Panc1 (cell line): ENCODE measurements around the gene CHTF18. TPM values are rescaled to one million over a fixed set of nuclear protein-coding genes. Genes with fewer than 3 reads are reported as not detected.
A peak's percentile ranks its signal among the peaks of the same experiment; 100 is the strongest.

Experiments
- ATAC-seq: fragments of 200-7000 bp; cut with Tn5 transposase; 2 replicates; pipeline ENCODE4 v1.9.1; 2020; ENCODE audit warnings: mild to moderate bottlenecking, moderate library complexity
- BruUV-seq: library from RNA; stranded (reverse); fragments of 400-500 nt; replicated peaks from 2 replicates; lab custom pipeline; 2021; lab: Mats Ljungman, UMichigan
- CTCF ChIA-PET: fragments of 300-600 bp; sonication (Branson Sonifier 250); formaldehyde crosslinking; loops from one replicate; lab custom pipeline; 2022; ENCODE audit warnings: antibody characterized with exemption; lab: Charles Lee
- POLR2A ChIA-PET: fragments of 300-600 bp; sonication (Branson Sonifier 250); formaldehyde crosslinking; loops from one replicate; lab custom pipeline; 2022; ENCODE audit warnings: antibody characterized with exemption; lab: Charles Lee
- DNase-seq: peaks from one replicate; pipeline ENCODE4 v3.0.0-alpha.2; 2010; ENCODE audit warnings: low read depth, low spot score
- H3K27ac ChIP-seq: 2 replicates; pipeline ENCODE4 v1.5.1; 2011; ENCODE audit warnings: mild to moderate bottlenecking, low read length, inconsistent platforms
- H3K27me3 ChIP-seq: fragments of 200-500 bp; sonication (Bioruptor generic); 2 replicates; pipeline ENCODE4 v1.6.0; 2014; ENCODE audit warnings: low read length, inconsistent platforms; ENCODE audit not compliant: control insufficient read depth, insufficient read depth
- H3K36me3 ChIP-seq: fragments of 200-500 bp; sonication (Bioruptor generic); 2 replicates; pipeline ENCODE4 v1.5.1; 2014; ENCODE audit warnings: inconsistent platforms, mild to moderate bottlenecking, low read length, moderate library complexity; ENCODE audit not compliant: control insufficient read depth, insufficient read depth
- H3K4me1 ChIP-seq: 2 replicates; pipeline ENCODE4 v1.5.1; 2011; ENCODE audit warnings: inconsistent platforms, mild to moderate bottlenecking, low read length, moderate library complexity; ENCODE audit not compliant: control insufficient read depth, insufficient read depth
- H3K4me3 ChIP-seq, 2 experiments: 2 replicates each; pipeline ENCODE4 v1.5.1; 2011 to 2012; ENCODE audit warnings: low read depth in 2 of 2, low read length in 2 of 2, mild to moderate bottlenecking in 2 of 2, inconsistent platforms in 1 of 2, moderate library complexity in 1 of 2
- H3K9me3 ChIP-seq: fragments of 200-500 bp; sonication (Bioruptor generic); 2 replicates; pipeline ENCODE4 v1.5.1; 2014; ENCODE audit warnings: low read depth, mild to moderate bottlenecking, inconsistent platforms, low read length, moderate library complexity; ENCODE audit not compliant: control insufficient read depth, insufficient read depth
- POLR2AphosphoS5 ChIP-seq: IDR thresholded peaks from 2 replicates; pipeline ENCODE4 v1.6.1; 2012; ENCODE audit warnings: mild to moderate bottlenecking, low read depth, low read length, moderate library complexity
- SIN3A ChIP-seq: IDR thresholded peaks from 2 replicates; pipeline ENCODE4 v1.6.1; 2012; ENCODE audit warnings: low read depth, mild to moderate bottlenecking, low read length, moderate library complexity, borderline replicate concordance; ENCODE audit not compliant: insufficient read depth
- TCF7L2 ChIP-seq: IDR thresholded peaks from 2 replicates; pipeline ENCODE4 v1.6.1; 2011; ENCODE audit warnings: mild to moderate bottlenecking, low read depth, low read length, inconsistent platforms
- in situ Hi-C: cut with HindIII; loops from 2 replicates; pipeline ENCODE4 v1.10.0; 2016; ENCODE audit warnings: low sequenced_read_pairs, low pct_unique_long_range_greater_than_20kb
- intact Hi-C: fragments of 100-400 bp; cut with micrococcal nuclease; formaldehyde crosslinking; loops from one replicate; pipeline ENCODE4 v1.10.0; 2022; ENCODE audit not compliant: unreplicated experiment
- total RNA-seq: library from RNA; stranded (reverse); gene quantifications from one replicate; pipeline ENCODE4 v1.2.1, GENCODE V29; 2021; ENCODE audit not compliant: unreplicated experiment
- TF ChIP-seq, protein P1 (sequence below), 2 experiments: IDR thresholded peaks; 2 replicates each; pipeline ENCODE4 v1.6.1; 2011 to 2012; ENCODE audit warnings: low read depth in 2 of 2, control low read depth in 1 of 2, low read length in 1 of 2, mild to moderate bottlenecking in 1 of 2, moderate library complexity in 1 of 2; ENCODE audit not compliant: insufficient read depth in 1 of 2
- TF ChIP-seq, protein P2 (sequence below): fragments of 450-650 bp; IDR thresholded peaks from 2 replicates; pipeline ENCODE4 v1.5.1; 2017; ENCODE audit warnings: mild to moderate bottlenecking

Gene CHTF18
- total RNA-seq, 1 experiment from 2014 or later: 118 TPM

DNA sequence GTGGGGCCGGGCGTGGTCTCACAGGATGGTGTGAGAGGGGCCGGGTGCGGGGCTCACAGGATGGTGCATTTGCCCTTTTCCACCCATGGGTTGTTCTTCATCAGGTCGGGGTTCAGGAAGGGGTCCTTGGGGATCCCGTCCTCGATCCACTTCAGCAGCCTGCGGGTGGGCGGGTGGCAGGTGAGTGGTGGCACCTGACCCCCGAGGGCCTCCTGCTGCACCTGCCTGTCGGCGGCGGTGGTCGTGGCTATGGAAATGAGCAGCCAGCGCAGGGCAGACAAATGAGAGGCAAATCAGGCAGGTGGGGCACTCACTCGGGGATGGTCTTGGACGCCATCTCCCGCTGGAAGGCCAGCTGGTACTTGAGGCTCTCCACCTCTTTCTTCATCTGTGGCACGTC lies 10.2 kb downstream of the CHTF18 start:
- POLR2A ChIA-PET: no interaction called here

GRCh38 chr16:799111-799947 lies 10.9 kb downstream of the CHTF18 start:
- CTCF ChIA-PET: no interaction called here
- POLR2A ChIA-PET: no interaction called here
- no peak overlapping the region for H3K4me3 ChIP-seq
- H3K27me3 ChIP-seq: no peaks in the 10 kb centered on the region
- intact Hi-C loops (no loop called here), in situ Hi-C loops (no loop called here)
- ATAC-seq (peak; percentile 16), DNase-seq (no peak)
- TF ChIP-seq TCF7L2 (no peak), POLR2AphosphoS5 (peak; percentile 20; the same call in 1 of the 2 replicates)
- TF ChIP-seq, protein P1, sequence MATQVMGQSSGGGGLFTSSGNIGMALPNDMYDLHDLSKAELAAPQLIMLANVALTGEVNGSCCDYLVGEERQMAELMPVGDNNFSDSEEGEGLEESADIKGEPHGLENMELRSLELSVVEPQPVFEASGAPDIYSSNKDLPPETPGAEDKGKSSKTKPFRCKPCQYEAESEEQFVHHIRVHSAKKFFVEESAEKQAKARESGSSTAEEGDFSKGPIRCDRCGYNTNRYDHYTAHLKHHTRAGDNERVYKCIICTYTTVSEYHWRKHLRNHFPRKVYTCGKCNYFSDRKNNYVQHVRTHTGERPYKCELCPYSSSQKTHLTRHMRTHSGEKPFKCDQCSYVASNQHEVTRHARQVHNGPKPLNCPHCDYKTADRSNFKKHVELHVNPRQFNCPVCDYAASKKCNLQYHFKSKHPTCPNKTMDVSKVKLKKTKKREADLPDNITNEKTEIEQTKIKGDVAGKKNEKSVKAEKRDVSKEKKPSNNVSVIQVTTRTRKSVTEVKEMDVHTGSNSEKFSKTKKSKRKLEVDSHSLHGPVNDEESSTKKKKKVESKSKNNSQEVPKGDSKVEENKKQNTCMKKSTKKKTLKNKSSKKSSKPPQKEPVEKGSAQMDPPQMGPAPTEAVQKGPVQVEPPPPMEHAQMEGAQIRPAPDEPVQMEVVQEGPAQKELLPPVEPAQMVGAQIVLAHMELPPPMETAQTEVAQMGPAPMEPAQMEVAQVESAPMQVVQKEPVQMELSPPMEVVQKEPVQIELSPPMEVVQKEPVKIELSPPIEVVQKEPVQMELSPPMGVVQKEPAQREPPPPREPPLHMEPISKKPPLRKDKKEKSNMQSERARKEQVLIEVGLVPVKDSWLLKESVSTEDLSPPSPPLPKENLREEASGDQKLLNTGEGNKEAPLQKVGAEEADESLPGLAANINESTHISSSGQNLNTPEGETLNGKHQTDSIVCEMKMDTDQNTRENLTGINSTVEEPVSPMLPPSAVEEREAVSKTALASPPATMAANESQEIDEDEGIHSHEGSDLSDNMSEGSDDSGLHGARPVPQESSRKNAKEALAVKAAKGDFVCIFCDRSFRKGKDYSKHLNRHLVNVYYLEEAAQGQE (IDR thresholded peaks at IDR 0.05; ENCODE audit: insufficient read depth in 1 of 2, low read depth in 2 of 2, low read length in 1 of 2): no peak
- TF ChIP-seq, protein P2, sequence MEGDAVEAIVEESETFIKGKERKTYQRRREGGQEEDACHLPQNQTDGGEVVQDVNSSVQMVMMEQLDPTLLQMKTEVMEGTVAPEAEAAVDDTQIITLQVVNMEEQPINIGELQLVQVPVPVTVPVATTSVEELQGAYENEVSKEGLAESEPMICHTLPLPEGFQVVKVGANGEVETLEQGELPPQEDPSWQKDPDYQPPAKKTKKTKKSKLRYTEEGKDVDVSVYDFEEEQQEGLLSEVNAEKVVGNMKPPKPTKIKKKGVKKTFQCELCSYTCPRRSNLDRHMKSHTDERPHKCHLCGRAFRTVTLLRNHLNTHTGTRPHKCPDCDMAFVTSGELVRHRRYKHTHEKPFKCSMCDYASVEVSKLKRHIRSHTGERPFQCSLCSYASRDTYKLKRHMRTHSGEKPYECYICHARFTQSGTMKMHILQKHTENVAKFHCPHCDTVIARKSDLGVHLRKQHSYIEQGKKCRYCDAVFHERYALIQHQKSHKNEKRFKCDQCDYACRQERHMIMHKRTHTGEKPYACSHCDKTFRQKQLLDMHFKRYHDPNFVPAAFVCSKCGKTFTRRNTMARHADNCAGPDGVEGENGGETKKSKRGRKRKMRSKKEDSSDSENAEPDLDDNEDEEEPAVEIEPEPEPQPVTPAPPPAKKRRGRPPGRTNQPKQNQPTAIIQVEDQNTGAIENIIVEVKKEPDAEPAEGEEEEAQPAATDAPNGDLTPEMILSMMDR: no peak
- no TSS peak for BruUV-seq
- H3K27ac ChIP-seq: no peak overlapping the region
- peaks cover 44% of the 10 kb centered on the region for H3K4me1 ChIP-seq
- no peaks in the 10 kb centered on the region for H3K9me3 ChIP-seq
- H3K36me3 ChIP-seq: no peaks in the 10 kb centered on the region

More for the DNA sequence above, 10.2 kb downstream of the CHTF18 start:
- TF ChIP-seq POLR2AphosphoS5 (no peak), TCF7L2 (no peak), SIN3A (no peak)
- TF ChIP-seq, protein P1 (IDR thresholded peaks at IDR 0.05; ENCODE audit: insufficient read depth in 1 of 2, low read depth in 2 of 2, low read length in 1 of 2): no peak
- TF ChIP-seq, protein P2: no peak
- CTCF ChIA-PET: no interaction called here
- in situ Hi-C loops: no loop called here
- intact Hi-C loops: no loop called here
- Histone ChIP-seq H3K9me3 (no peaks in the 10 kb centered on the region), H3K4me3 (no peak overlapping the region), H3K27me3 (no peaks in the 10 kb centered on the region), H3K27ac (no peak overlapping the region), H3K36me3 (no peaks in the 10 kb centered on the region), H3K4me1 (peaks cover 39% of the 10 kb centered on the region)
- no TSS peak for BruUV-seq
- DNase-seq (no peak), ATAC-seq (no peak)
